Peyer's patch (tissue), 4 donors: ENCODE data around the gene TGFA. TPM values are rescaled to one million over a fixed set of nuclear protein-coding genes. Genes with fewer than 3 reads are reported as not detected.

Source experiments
- DNase-seq, 3 donors: peaks; one replicate each; pipeline ENCODE4 v3.0.0-alpha.2; 2017 to 2019
- H3K27ac ChIP-seq, 4 donors: fragments of 200-600 bp; sonication (generic); one replicate each; pipeline ENCODE4 v1.5.1; 2016 to 2019
- H3K27me3 ChIP-seq, 2 donors: fragments of 200-600 bp; sonication (generic); one replicate each; pipeline ENCODE4 v1.5.1; 2019
- H3K36me3 ChIP-seq, 3 donors: fragments of 200-600 bp; sonication (generic); one replicate each; pipeline ENCODE4 v1.5.1; 2016 to 2019
- H3K4me1 ChIP-seq, 4 donors: fragments of 200-600 bp; sonication (generic); one replicate each; pipeline ENCODE4 v1.5.1; 2016 to 2019
- H3K4me3 ChIP-seq, 4 donors: fragments of 200-600 bp; sonication (generic); 1 replicate in 3 of 4; 2 replicates in 1 of 4; pipeline ENCODE4 v1.5.1; 2016 to 2019; ENCODE audit warnings: mild to moderate bottlenecking in 1 of 4
- H3K9me3 ChIP-seq, 4 donors: fragments of 200-600 bp; sonication (generic); one replicate each; pipeline ENCODE4 v1.5.1; 2016 to 2019; ENCODE audit warnings: mild to moderate bottlenecking in 1 of 4
- CTCF ChIP-seq, 6 experiments: fragments of 450-650 bp in 4 of 6; fragments of 200-600 bp in 2 of 6; sonication (generic) in 1 of 6; IDR thresholded peaks; one replicate each; pipeline ENCODE4 v1.5.1; 2017 to 2019; ENCODE audit warnings: antibody characterized with exemption in 6 of 6, mild to moderate bottlenecking in 3 of 6, moderate library complexity in 1 of 6
- POLR2A ChIP-seq, 2 donors: fragments of 450-650 bp; IDR thresholded peaks; one replicate each; pipeline ENCODE4 v1.5.1; 2017; ENCODE audit warnings: antibody characterized with exemption in 2 of 2, mild to moderate bottlenecking in 2 of 2, moderate library complexity in 2 of 2
- total RNA-seq, 4 donors: library from RNA; depleted of rRNA; stranded (reverse); fragments of >200 nt; gene quantifications; one replicate each; pipeline ENCODE4 v1.1.0, GENCODE V29; 2016

The TGFA gene
- total RNA-seq, 4 donors from 2014 or later = 2.5 to 51.6 (median 37.9) TPM

GRCh38 chr2:70505613-70506391, 47.8 kb downstream of the TGFA start:
- Histone ChIP-seq H3K27me3 (no peaks in the 10 kb centered on the region), H3K9me3 (no peaks in the 10 kb centered on the region), H3K4me3 (no peak overlapping the region), H3K36me3 (no peaks in the 10 kb centered on the region), H3K4me1 (no peaks in the 10 kb centered on the region), H3K27ac (no peak overlapping the region)
- DNase-seq = no peak
- TF ChIP-seq CTCF (IDR thresholded peaks at IDR 0.05) = no peak
- no peak for TF ChIP-seq POLR2A (IDR thresholded peaks at IDR 0.05)

DNA sequence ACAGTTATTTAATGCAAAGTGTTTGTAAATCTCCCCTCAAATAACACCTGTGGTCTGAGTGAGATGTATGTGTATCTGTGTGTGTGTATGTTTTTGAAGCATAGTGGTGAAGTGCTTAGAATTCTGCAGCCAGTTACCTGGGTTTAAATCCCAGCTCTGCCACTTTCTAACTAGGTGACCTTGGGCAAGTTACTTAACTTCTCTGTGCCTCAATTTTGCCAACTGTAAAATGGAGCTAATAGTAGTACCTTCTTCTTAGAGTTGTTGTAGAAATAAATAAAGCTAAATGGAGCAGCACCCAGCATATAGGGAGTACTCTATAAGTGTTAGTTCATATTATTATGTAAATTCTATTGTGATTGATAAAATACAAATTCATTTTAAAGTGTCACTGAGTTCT, 48.9 kb downstream of the TGFA start:
- Histone ChIP-seq H3K27ac (no peak overlapping the region), H3K4me3 (no peak overlapping the region), H3K36me3 (no peaks in the 10 kb centered on the region), H3K4me1 (no peaks in the 10 kb centered on the region), H3K27me3 (no peaks in the 10 kb centered on the region), H3K9me3 (no peaks in the 10 kb centered on the region)
- TF ChIP-seq CTCF (IDR thresholded peaks at IDR 0.05) = no peak
- no peak for DNase-seq

DNA sequence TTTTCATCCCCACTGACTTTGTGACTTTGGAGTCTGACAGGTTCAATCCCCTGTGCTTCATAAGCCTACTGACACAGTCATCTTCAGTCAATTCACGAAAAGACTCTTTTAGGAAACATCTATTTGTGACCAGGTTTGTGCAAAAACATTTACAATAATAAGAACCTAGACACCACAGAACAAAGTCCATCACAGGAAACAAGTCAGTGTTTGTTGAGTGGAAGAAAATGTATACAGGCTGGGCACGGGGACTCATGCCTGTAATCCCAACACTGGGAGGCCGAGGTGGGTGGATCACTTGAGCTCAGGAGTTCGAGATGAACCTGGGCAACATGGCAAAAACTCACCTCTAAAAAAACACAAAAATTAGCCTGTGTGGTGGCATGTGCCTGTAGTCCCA, 49.7 kb downstream of the TGFA start:
- H3K27ac ChIP-seq = no peak overlapping the region
- DNase-seq = no peak
- no peak for TF ChIP-seq POLR2A (IDR thresholded peaks at IDR 0.05)
- TF ChIP-seq CTCF (IDR thresholded peaks at IDR 0.05) = no peak
- H3K4me3 ChIP-seq = no peak overlapping the region
- H3K27me3 ChIP-seq = no peaks in the 10 kb centered on the region
- no peaks in the 10 kb centered on the region for H3K9me3 ChIP-seq
- H3K4me1 ChIP-seq = no peaks in the 10 kb centered on the region
- H3K36me3 ChIP-seq = no peaks in the 10 kb centered on the region

GRCh38 chr2:70501728-70502127, 51.9 kb downstream of the TGFA start:
- Histone ChIP-seq H3K9me3 (no peaks in the 10 kb centered on the region), H3K27ac (no peak overlapping the region), H3K4me1 (no peaks in the 10 kb centered on the region), H3K36me3 (no peaks in the 10 kb centered on the region), H3K27me3 (no peaks in the 10 kb centered on the region), H3K4me3 (no peak overlapping the region)
- DNase-seq = no peak
- TF ChIP-seq POLR2A (IDR thresholded peaks at IDR 0.05) = no peak
- TF ChIP-seq CTCF (IDR thresholded peaks at IDR 0.05) = no peak

GRCh38 chr2:70501215-70501614, 52.4 kb downstream of the TGFA start:
- Histone ChIP-seq H3K4me1 (no peaks in the 10 kb centered on the region), H3K36me3 (no peaks in the 10 kb centered on the region), H3K27me3 (no peaks in the 10 kb centered on the region), H3K9me3 (no peaks in the 10 kb centered on the region), H3K27ac (no peak overlapping the region), H3K4me3 (no peak overlapping the region)
- no peak for DNase-seq
- no peak for TF ChIP-seq POLR2A (IDR thresholded peaks at IDR 0.05)
- TF ChIP-seq CTCF (IDR thresholded peaks at IDR 0.05) = no peak
